KBM-7 (cell line): ENCODE data around the gene ATF7IP.
A peak's percentile ranks its signal among the peaks of the same experiment; 100 is the strongest.
"Not testable (repeated sequence)": the region's sequence is repeated elsewhere in the genome, so short reads cannot be mapped to it uniquely, and the experiment has no call there.

Source experiments
- DNase-seq: peaks from one replicate; pipeline ENCODE4 v3.0.0-alpha.2; 2015
- in situ Hi-C: fragments of 300-500 bp; cut with MboI; formaldehyde crosslinking; loops from 2 replicates; pipeline ENCODE4 v1.14.3; 2020; ENCODE audit warnings: low sequenced_read_pairs, low pct_unique_long_range_greater_than_20kb, mixed read lengths

The ATF7IP gene

GRCh38 chr12:14405407-14405806 lies 39.9 kb downstream of the ATF7IP start:
- in situ Hi-C loops, DNase-seq: not testable (repeated sequence)

GRCh38 chr12:14408208-14408607 lies 42.7 kb downstream of the ATF7IP start:
- in situ Hi-C loops: no loop called here
- DNase-seq: peak; percentile 28

DNA sequence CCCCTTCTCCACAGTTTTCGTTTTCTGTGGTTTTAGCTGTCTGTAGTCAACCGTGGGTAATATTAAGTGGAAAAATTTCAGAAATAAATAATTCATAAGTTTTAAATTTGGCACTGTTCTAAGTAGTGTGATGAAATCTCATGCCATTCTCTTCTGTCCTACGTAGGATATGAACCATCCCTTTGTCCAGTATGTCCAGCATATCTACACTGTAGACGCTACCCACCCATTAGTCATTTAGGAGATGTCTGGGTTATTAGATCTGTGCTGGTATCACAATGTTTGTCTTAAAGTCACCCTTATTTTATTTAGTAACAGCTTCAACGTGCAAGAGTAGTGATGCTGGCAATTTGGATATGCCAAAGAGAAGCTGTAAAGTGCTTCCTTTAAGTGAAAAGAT lies 44.7 kb downstream of the ATF7IP start:
- in situ Hi-C loops: no loop called here
- DNase-seq: no peak

- in situ Hi-C loops: no loop called here
- no peak for DNase-seq
Measured at GRCh38 chr12:14410841-14411569, 45.5 kb downstream of the ATF7IP start.

DNA sequence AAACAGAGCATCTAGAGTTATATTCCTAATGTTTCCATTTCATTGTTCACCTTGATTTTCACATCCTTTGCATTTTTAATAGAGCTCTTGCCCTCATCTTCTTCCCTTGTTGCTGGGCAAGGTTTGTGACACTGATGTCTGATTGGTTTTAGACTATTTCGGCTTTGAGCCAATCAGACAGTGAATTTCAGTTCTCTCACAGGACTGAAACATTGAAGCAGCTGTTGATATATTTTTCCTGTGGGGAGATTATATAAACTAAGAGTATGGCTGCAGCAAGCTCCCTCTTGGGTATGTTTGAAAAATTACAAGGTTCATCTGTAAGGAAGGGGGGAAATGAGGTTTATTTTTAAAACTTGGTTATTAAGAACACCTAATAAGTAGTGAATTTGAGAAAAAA lies 51.2 kb downstream of the ATF7IP start:
- DNase-seq: peak; percentile 61
- in situ Hi-C loops: no loop called here

GRCh38 chr12:14417715-14418114 lies 52.2 kb downstream of the ATF7IP start:
- in situ Hi-C loops: no loop called here
- peak; percentile 55 for DNase-seq

DNA sequence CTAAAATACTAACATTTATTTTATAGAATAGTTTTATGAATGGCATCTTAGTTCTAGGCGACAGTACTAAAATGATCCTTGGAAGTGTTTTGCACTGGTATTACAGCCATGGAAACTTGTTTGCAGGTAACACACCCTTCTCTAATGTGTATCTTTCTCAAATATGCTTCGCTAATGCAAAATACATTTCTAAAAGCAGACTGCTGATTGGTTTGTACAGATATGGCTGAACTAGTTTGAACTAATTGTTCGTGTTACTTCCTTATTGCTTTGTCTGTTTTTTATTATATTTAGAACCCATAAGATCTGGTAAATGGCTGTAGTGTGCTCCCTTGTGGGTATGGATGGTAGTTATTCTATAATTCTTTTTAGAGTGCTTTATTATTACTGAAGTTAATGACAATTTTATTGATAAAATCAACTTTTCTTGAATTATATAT lies 53.0 kb downstream of the ATF7IP start:
- in situ Hi-C loops: no loop called here
- DNase-seq: peak; percentile 51

DNA sequence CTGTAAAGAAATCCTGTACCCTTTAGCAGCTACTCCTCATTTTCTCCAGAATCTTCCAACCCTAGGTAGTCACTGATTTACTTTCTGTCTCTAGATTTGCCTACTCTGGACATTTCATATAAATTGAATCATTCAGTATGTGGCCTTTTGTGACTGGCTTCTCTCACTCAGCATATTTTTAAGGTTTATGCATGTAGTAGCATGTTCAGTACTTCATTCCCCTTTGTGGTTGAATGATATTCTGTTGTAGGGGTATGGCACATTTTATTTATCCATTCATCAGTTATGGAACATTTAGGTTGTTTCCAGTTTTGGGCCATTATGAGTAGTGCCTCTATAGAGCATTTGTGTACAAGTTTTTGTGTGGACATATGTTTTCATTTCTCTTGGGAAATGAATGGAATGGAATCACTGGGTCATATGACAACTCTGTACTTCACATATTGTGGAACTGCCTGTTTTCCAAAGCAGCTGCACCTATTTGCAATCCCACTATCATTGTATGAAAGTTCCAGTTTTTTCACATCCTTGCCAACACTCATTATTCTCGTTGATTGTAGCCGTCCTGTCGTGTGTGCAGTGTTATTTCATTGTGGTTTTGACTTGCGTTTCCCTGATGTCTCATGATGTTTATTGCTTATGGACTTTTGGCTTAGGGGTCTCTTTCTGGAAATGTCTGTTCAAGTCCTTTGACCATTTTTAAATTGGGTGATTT lies 57.2 kb downstream of the ATF7IP start:
- in situ Hi-C loops: no loop called here
- DNase-seq: no peak

- in situ Hi-C loops: no loop called here
- DNase-seq: no peak
Measured at GRCh38 chr12:14424545-14424944, 59.1 kb downstream of the ATF7IP start.

DNA sequence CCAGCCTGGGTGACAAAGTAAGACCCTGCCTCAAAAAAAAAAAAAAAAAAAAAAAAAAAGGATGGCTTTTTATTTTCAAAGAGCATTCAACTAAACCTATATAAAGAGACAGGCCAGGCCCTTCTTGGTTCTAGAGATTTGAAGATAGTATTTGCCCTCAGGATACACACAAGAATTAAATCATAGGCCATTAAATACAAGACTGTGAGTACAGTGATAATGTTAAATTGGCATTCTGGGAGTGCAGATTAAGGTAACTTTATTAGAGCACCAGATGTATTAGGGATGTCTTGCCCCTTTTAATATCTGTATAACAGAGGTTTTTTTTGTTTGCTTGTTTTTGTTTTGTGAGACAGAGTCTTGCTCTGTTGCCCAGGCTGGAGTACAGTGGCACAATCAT lies 61.3 kb downstream of the ATF7IP start:
- DNase-seq: no peak
- in situ Hi-C loops: no loop called here

DNA sequence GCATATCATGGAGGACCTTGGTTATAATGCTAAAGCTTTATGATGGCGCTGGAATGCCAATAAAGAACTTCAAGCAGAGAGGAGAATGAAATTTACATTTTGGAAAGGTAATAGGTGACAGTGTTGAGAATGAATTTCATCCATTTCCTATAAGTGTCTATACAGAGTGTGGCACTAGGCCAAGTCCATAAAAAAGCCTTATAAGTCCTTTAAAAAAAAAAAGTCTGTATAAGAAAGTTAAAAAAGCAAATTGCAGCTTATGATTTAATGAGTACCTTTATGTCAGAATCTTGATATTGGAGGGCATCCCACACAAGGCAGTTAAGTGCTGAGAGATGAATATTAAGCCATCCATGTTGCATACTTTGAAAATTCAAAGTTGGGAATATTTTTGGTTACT lies 62.4 kb downstream of the ATF7IP start:
- in situ Hi-C loops: no loop called here
- no peak for DNase-seq

- DNase-seq: no peak
- in situ Hi-C loops: no loop called here
Measured at GRCh38 chr12:14430394-14430986, 65.0 kb downstream of the ATF7IP start.

- no peak for DNase-seq
- in situ Hi-C loops: no loop called here
Measured at GRCh38 chr12:14431975-14432374, 66.5 kb downstream of the ATF7IP start.

- DNase-seq: no peak
Measured at GRCh38 chr12:14435627-14436026, 70.1 kb downstream of the ATF7IP start.

DNA sequence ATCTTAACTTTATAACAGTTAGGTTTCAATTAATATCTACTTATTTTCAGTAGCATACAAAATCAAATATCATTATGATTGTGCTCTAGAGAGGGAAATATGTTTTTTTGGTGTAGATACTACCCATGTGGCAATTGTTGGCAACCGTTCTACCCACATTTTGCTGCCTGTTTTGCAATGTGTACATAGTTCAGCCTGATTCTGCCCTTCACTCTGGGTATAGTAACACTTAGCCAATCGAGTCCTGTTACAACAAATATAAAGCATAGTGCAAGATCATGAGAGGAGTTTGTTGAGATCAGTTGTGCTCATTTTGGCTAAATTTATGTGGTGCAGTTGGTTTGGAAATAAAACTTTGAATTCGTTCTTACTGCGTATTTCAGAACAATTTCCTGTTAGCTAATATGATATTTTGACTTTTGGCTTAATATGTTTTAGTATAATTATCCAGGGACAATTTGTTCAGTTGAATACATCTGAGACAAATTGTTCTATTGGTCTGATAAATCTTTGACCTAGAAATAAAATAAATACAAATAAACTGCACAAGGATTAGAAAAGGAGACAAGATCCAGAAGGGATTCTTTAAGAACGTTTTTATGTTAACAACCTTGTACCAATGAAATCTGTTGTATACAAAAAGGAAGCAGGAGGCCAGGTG lies 76.9 kb downstream of the ATF7IP start:
- no peak for DNase-seq
- in situ Hi-C loops: no loop called here

More at GRCh38 chr12:14435627-14436026, 70.1 kb downstream of the ATF7IP start:
- in situ Hi-C loops: no loop called here

DNA sequence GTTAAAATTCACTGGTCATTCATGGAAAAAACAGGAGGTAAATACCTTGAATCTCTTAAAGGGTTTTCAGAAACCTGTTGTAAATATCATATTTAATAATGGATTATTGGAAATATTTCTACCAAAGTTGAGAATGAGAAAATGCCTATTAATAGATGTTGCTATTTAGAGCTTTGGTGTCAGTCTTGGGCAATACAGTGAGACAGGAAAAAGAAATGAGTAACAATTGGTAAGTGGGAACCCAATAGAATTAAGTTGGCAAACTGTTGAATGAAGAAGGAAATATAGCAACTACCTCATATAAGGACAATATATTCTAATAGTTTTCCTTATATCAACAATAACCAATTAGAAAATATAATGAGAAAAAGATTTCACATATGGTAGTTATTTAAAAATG lies 78.0 kb downstream of the ATF7IP start:
- no peak for DNase-seq
- in situ Hi-C loops: no loop called here

GRCh38 chr12:14450479-14450878 lies 85.0 kb downstream of the ATF7IP start:
- in situ Hi-C loops: loop anchor here (25.0 kb wide), 1 partner anchor 213 kb away; no protein-coding TSS in a partner anchor
- no peak for DNase-seq

DNA sequence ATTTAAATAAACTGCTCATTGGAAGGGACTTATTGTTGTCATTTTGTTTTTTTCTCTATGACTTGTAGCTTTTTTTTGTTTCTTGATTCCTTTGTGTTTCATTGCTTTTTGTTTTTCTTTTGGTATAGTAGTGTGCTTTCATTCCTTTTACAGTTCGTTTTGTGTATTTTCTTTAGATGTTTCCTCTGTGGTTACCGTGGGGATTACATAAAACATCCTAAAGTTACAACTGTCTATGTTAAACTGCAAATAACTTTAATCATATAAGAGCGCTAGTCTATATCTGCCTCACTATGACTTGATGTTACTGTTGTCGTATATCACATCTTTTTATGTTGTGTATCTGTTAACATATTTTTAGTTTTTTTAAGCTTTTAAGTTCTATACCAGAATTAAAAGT lies 86.9 kb downstream of the ATF7IP start:
- in situ Hi-C loops: loop anchor here (25.0 kb wide), 1 partner anchor 215 kb away; no protein-coding TSS in a partner anchor
- DNase-seq: no peak

DNA sequence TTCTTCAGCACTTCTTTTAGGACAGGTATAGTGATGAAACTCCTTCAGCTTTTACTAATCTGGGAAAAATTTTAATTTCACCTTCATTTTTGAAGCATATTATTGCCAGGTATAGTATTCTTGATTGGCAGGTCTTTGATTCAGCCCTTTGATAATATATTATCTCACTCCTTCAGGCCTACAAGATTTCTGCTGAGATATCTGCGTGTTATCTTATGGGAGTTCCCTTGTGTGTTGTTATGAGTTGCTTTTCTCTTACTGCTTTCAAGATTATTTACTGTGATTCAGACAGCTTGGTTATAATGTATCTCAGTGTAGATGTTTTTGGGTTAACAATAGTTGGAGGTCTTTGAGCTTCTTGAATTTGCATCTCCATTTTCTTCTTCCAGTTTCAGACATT lies 87.4 kb downstream of the ATF7IP start:
- DNase-seq: no peak
- in situ Hi-C loops: loop anchor here (25.0 kb wide), 1 partner anchor 216 kb away; no protein-coding TSS in a partner anchor
